Fibroblast of skin of abdomen (primary cell): ENCODE measurements around the gene SLC35F5.
"Not testable (repeated sequence)": the region's sequence is repeated elsewhere in the genome, so short reads cannot be mapped to it uniquely, and the experiment has no call there.

Source experiments
- DNase-seq: peaks from one replicate; pipeline ENCODE4 v3.0.0-alpha.2; 2013

Gene SLC35F5

GRCh38 chr2:113694438-113694837 is 62.0 kb downstream of the SLC35F5 start:
- no peak for DNase-seq

- DNase-seq = no peak
Measured at GRCh38 chr2:113692698-113693428, 63.6 kb downstream of the SLC35F5 start.

- not testable (repeated sequence) for DNase-seq
Measured at GRCh38 chr2:113690871-113691270, 65.6 kb downstream of the SLC35F5 start.

- no peak for DNase-seq
Measured at GRCh38 chr2:113686537-113686936, 69.9 kb downstream of the SLC35F5 start.

- no peak for DNase-seq
Measured at GRCh38 chr2:113685471-113685870, 71.0 kb downstream of the SLC35F5 start.

- no peak for DNase-seq
Measured at GRCh38 chr2:113679457-113679856, 77.0 kb downstream of the SLC35F5 start.

GRCh38 chr2:113677330-113677729 is 79.1 kb downstream of the SLC35F5 start:
- DNase-seq = no peak

- DNase-seq = no peak
Measured at GRCh38 chr2:113676623-113677266, 79.7 kb downstream of the SLC35F5 start.

- no peak for DNase-seq
Measured at GRCh38 chr2:113675875-113676274, 80.6 kb downstream of the SLC35F5 start.

- DNase-seq = no peak
Measured at GRCh38 chr2:113672326-113672932, 84.0 kb downstream of the SLC35F5 start.

GRCh38 chr2:113669013-113669412 is 87.4 kb downstream of the SLC35F5 start:
- DNase-seq = not testable (repeated sequence)

- not testable (repeated sequence) for DNase-seq
Measured at GRCh38 chr2:113664761-113665533, 91.5 kb downstream of the SLC35F5 start.

- not testable (repeated sequence) for DNase-seq
Measured at GRCh38 chr2:113663285-113664060, 93.0 kb downstream of the SLC35F5 start.
